ENCODE measurements around the gene ADCY10. TPM values are rescaled to one million over a fixed set of nuclear protein-coding genes. Genes with fewer than 3 reads are reported as not detected.
"Not testable (repeated sequence)": the region's sequence is repeated elsewhere in the genome, so short reads cannot be mapped to it uniquely, and the experiment has no call there.

The ADCY10 gene
- total and polyA plus RNA-seq, 12 donors = 0.07 to 0.61 (median 0.24) TPM; not detected in 2

DNA sequence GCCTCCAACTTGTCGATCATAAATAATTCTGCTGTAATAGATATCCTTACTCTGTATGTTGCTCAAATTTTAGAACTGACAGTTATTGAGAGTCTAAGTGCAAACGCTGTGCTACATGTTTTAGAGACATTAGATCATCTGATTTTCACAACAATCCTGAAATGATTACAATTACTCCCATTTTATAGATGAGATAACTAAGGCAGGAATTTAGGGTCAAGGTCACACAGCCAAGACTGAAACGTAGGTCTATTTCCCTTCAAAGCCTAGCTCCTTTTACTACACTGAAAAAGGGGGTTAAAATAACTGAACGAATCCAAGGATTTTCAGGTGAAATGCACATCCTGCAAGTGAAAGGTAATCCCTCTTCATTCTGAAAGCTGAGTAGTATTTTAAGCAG, 19.9 kb upstream of the ADCY10 start:
- DNase-seq = no peak
- 44 to 54% (median 51%) methylated on average over 4 of the region's 4 CpGs for WGBS, 4 donors
- Histone ChIP-seq H3K9me3 (replicated peaks in 1 of 3) (no peaks in the 10 kb centered on the region), H3K4me1 (replicated peaks in 1 of 2) (peaks cover 0 to 47% of the 10 kb centered on the region in 2 donors), H3K4me3 (peak overlapping the region in 1 of 4 donors; percentile 89), H3K27ac (peak overlapping the region in 3 of 5 donors; percentile 95 to 99 (median 97)), H3K36me3 (replicated peaks in 1 of 2) (no peaks in the 10 kb centered on the region), H3K27me3 (no peaks in the 10 kb centered on the region)
- intact Hi-C loops (cut with DNase I) = no loop called here
- no peak for TF ChIP-seq POLR2A (IDR thresholded peaks at IDR 0.05)
- TF ChIP-seq CTCF (IDR thresholded peaks at IDR 0.05) = no peak

- no peak for DNase-seq
- no peaks in the 10 kb centered on the region for H3K36me3 ChIP-seq (replicated peaks in 1 of 2)
- H3K4me3 ChIP-seq = no peak overlapping the region
- H3K9me3 ChIP-seq (replicated peaks in 1 of 3) = no peaks in the 10 kb centered on the region
- whole genome bisulfite sequencing, 4 donors = 48 to 67% (median 54%) methylated on average over 1 of the region's 1 CpG
- no peaks in the 10 kb centered on the region for H3K27me3 ChIP-seq
- H3K27ac ChIP-seq = no peak overlapping the region
- intact Hi-C loops (cut with DNase I) = no loop called here
- no peak for TF ChIP-seq POLR2A (IDR thresholded peaks at IDR 0.05)
- TF ChIP-seq CTCF (IDR thresholded peaks at IDR 0.05) = no peak
- peaks cover 0 to 46% of the 10 kb centered on the region in 2 donors for H3K4me1 ChIP-seq (replicated peaks in 1 of 2)
These were observed 15.8 kb upstream of the ADCY10 start for GRCh38 chr1:167929725-167930124.

GRCh38 chr1:167928919-167929318, 15.0 kb upstream of the ADCY10 start:
- WGBS, 4 donors = 96 to 97% (median 96%) methylated on average over 9 of the region's 9 CpGs
- DNase-seq; H3K27me3 ChIP-seq; H3K27ac ChIP-seq; H3K4me3 ChIP-seq; H3K36me3 ChIP-seq (replicated peaks in 1 of 2); intact Hi-C loops (cut with DNase I); H3K9me3 ChIP-seq (replicated peaks in 1 of 3): not testable (repeated sequence)
- peaks cover 0 to 38% of the 10 kb centered on the region in 2 donors for H3K4me1 ChIP-seq (replicated peaks in 1 of 2)

GRCh38 chr1:167928457-167928852, 14.5 kb upstream of the ADCY10 start:
- H3K27me3 ChIP-seq = no peaks in the 10 kb centered on the region
- DNase-seq = no peak
- WGBS, 4 donors = 91 to 97% (median 95%) methylated on average over 2 of the region's 2 CpGs
- H3K36me3 ChIP-seq (replicated peaks in 1 of 2) = no peaks in the 10 kb centered on the region
- H3K9me3 ChIP-seq (replicated peaks in 1 of 3) = no peaks in the 10 kb centered on the region
- TF ChIP-seq CTCF (IDR thresholded peaks at IDR 0.05) (no peak), POLR2A (IDR thresholded peaks at IDR 0.05) (no peak)
- peaks cover 0 to 34% of the 10 kb centered on the region in 2 donors for H3K4me1 ChIP-seq (replicated peaks in 1 of 2)
- H3K27ac ChIP-seq = no peak overlapping the region
- H3K4me3 ChIP-seq = no peak overlapping the region
- intact Hi-C loops (cut with DNase I) = no loop called here

GRCh38 chr1:167927046-167927754, 13.3 kb upstream of the ADCY10 start:
- Histone ChIP-seq H3K9me3 (replicated peaks in 1 of 3) (no peaks in the 10 kb centered on the region), H3K36me3 (replicated peaks in 1 of 2) (no peaks in the 10 kb centered on the region), H3K27me3 (no peaks in the 10 kb centered on the region), H3K4me3 (no peak overlapping the region), H3K27ac (no peak overlapping the region), H3K4me1 (replicated peaks in 1 of 2) (peaks cover 8 to 35% of the 10 kb centered on the region in 2 donors)
- WGBS, 4 donors = 70 to 74% (median 71%) methylated on average over 4 of the region's 4 CpGs
- DNase-seq = no peak
- intact Hi-C loops (cut with DNase I) = no loop called here
- TF ChIP-seq POLR2A (IDR thresholded peaks at IDR 0.05) = no peak

Measured in adrenal gland (tissue), 12 donors.